Panc1 (cell line): ENCODE results near the gene RBM19. TPM values are rescaled to one million over a fixed set of nuclear protein-coding genes. Genes with fewer than 3 reads are reported as not detected.

ENCODE experiments used
- ATAC-seq: fragments of 200-7000 bp; cut with Tn5 transposase; 2 replicates; pipeline ENCODE4 v1.9.1; 2020; ENCODE audit warnings: mild to moderate bottlenecking, moderate library complexity
- BruUV-seq: library from RNA; stranded (reverse); fragments of 400-500 nt; replicated peaks from 2 replicates; lab custom pipeline; 2021; lab: Mats Ljungman, UMichigan
- CTCF ChIA-PET: fragments of 300-600 bp; sonication (Branson Sonifier 250); formaldehyde crosslinking; loops from one replicate; lab custom pipeline; 2022; ENCODE audit warnings: antibody characterized with exemption; lab: Charles Lee
- POLR2A ChIA-PET: fragments of 300-600 bp; sonication (Branson Sonifier 250); formaldehyde crosslinking; loops from one replicate; lab custom pipeline; 2022; ENCODE audit warnings: antibody characterized with exemption; lab: Charles Lee
- DNase-seq: peaks from one replicate; pipeline ENCODE4 v3.0.0-alpha.2; 2010; ENCODE audit warnings: low read depth, low spot score
- H3K27ac ChIP-seq: 2 replicates; pipeline ENCODE4 v1.5.1; 2011; ENCODE audit warnings: mild to moderate bottlenecking, low read length, inconsistent platforms
- H3K27me3 ChIP-seq: fragments of 200-500 bp; sonication (Bioruptor generic); 2 replicates; pipeline ENCODE4 v1.6.0; 2014; ENCODE audit warnings: low read length, inconsistent platforms; ENCODE audit not compliant: control insufficient read depth, insufficient read depth
- H3K36me3 ChIP-seq: fragments of 200-500 bp; sonication (Bioruptor generic); 2 replicates; pipeline ENCODE4 v1.5.1; 2014; ENCODE audit warnings: inconsistent platforms, mild to moderate bottlenecking, low read length, moderate library complexity; ENCODE audit not compliant: control insufficient read depth, insufficient read depth
- H3K4me1 ChIP-seq: 2 replicates; pipeline ENCODE4 v1.5.1; 2011; ENCODE audit warnings: inconsistent platforms, mild to moderate bottlenecking, low read length, moderate library complexity; ENCODE audit not compliant: control insufficient read depth, insufficient read depth
- H3K4me3 ChIP-seq, 2 experiments: 2 replicates each; pipeline ENCODE4 v1.5.1; 2011 to 2012; ENCODE audit warnings: low read depth in 2 of 2, low read length in 2 of 2, mild to moderate bottlenecking in 2 of 2, inconsistent platforms in 1 of 2, moderate library complexity in 1 of 2
- H3K9me3 ChIP-seq: fragments of 200-500 bp; sonication (Bioruptor generic); 2 replicates; pipeline ENCODE4 v1.5.1; 2014; ENCODE audit warnings: low read depth, mild to moderate bottlenecking, inconsistent platforms, low read length, moderate library complexity; ENCODE audit not compliant: control insufficient read depth, insufficient read depth
- POLR2AphosphoS5 ChIP-seq: IDR thresholded peaks from 2 replicates; pipeline ENCODE4 v1.6.1; 2012; ENCODE audit warnings: mild to moderate bottlenecking, low read depth, low read length, moderate library complexity
- SIN3A ChIP-seq: IDR thresholded peaks from 2 replicates; pipeline ENCODE4 v1.6.1; 2012; ENCODE audit warnings: low read depth, mild to moderate bottlenecking, low read length, moderate library complexity, borderline replicate concordance; ENCODE audit not compliant: insufficient read depth
- TCF7L2 ChIP-seq: IDR thresholded peaks from 2 replicates; pipeline ENCODE4 v1.6.1; 2011; ENCODE audit warnings: mild to moderate bottlenecking, low read depth, low read length, inconsistent platforms
- in situ Hi-C: cut with HindIII; loops from 2 replicates; pipeline ENCODE4 v1.10.0; 2016; ENCODE audit warnings: low sequenced_read_pairs, low pct_unique_long_range_greater_than_20kb
- intact Hi-C: fragments of 100-400 bp; cut with micrococcal nuclease; formaldehyde crosslinking; loops from one replicate; pipeline ENCODE4 v1.10.0; 2022; ENCODE audit not compliant: unreplicated experiment
- total RNA-seq: library from RNA; stranded (reverse); gene quantifications from one replicate; pipeline ENCODE4 v1.2.1, GENCODE V29; 2021; ENCODE audit not compliant: unreplicated experiment
- TF ChIP-seq, protein P1 (sequence below), 2 experiments: IDR thresholded peaks; 2 replicates each; pipeline ENCODE4 v1.6.1; 2011 to 2012; ENCODE audit warnings: low read depth in 2 of 2, control low read depth in 1 of 2, low read length in 1 of 2, mild to moderate bottlenecking in 1 of 2, moderate library complexity in 1 of 2; ENCODE audit not compliant: insufficient read depth in 1 of 2
- TF ChIP-seq, protein P2 (sequence below): fragments of 450-650 bp; IDR thresholded peaks from 2 replicates; pipeline ENCODE4 v1.5.1; 2017; ENCODE audit warnings: mild to moderate bottlenecking

RBM19 gene
- total RNA-seq, 1 experiment from 2014 or later, result 44.8 TPM

DNA sequence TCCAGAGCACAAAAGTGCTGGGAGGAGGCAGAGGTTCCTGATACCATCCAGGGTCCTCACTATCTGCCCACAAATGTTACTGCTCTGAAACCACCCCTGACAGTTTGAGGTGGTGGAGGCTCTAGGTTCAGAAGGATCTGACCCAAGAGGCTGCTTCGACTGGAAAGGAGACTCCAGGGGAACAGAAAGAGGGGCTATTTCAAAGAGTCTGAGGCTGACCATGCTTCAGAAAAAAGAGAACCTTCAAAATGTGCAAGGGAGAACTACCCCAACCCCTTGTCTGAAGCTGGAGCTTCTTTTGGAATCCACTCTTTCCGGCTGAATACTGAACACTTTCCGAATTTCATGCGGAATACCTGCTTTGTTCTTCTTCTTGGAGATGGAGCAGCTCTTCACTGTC lies 41.8 kb downstream of the RBM19 start:
- Histone ChIP-seq H3K4me3 (no peak overlapping the region), H3K9me3 (no peaks in the 10 kb centered on the region), H3K27me3 (no peaks in the 10 kb centered on the region), H3K27ac (no peak overlapping the region), H3K36me3 (peaks cover 2% of the 10 kb centered on the region), H3K4me1 (no peaks in the 10 kb centered on the region)
- BruUV-seq, result no TSS peak
- ATAC-seq (no peak), DNase-seq (no peak)
- TF ChIP-seq, protein P1, sequence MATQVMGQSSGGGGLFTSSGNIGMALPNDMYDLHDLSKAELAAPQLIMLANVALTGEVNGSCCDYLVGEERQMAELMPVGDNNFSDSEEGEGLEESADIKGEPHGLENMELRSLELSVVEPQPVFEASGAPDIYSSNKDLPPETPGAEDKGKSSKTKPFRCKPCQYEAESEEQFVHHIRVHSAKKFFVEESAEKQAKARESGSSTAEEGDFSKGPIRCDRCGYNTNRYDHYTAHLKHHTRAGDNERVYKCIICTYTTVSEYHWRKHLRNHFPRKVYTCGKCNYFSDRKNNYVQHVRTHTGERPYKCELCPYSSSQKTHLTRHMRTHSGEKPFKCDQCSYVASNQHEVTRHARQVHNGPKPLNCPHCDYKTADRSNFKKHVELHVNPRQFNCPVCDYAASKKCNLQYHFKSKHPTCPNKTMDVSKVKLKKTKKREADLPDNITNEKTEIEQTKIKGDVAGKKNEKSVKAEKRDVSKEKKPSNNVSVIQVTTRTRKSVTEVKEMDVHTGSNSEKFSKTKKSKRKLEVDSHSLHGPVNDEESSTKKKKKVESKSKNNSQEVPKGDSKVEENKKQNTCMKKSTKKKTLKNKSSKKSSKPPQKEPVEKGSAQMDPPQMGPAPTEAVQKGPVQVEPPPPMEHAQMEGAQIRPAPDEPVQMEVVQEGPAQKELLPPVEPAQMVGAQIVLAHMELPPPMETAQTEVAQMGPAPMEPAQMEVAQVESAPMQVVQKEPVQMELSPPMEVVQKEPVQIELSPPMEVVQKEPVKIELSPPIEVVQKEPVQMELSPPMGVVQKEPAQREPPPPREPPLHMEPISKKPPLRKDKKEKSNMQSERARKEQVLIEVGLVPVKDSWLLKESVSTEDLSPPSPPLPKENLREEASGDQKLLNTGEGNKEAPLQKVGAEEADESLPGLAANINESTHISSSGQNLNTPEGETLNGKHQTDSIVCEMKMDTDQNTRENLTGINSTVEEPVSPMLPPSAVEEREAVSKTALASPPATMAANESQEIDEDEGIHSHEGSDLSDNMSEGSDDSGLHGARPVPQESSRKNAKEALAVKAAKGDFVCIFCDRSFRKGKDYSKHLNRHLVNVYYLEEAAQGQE (IDR thresholded peaks at IDR 0.05; ENCODE audit: insufficient read depth in 1 of 2, low read depth in 2 of 2, low read length in 1 of 2), result no peak
- TF ChIP-seq, protein P2, sequence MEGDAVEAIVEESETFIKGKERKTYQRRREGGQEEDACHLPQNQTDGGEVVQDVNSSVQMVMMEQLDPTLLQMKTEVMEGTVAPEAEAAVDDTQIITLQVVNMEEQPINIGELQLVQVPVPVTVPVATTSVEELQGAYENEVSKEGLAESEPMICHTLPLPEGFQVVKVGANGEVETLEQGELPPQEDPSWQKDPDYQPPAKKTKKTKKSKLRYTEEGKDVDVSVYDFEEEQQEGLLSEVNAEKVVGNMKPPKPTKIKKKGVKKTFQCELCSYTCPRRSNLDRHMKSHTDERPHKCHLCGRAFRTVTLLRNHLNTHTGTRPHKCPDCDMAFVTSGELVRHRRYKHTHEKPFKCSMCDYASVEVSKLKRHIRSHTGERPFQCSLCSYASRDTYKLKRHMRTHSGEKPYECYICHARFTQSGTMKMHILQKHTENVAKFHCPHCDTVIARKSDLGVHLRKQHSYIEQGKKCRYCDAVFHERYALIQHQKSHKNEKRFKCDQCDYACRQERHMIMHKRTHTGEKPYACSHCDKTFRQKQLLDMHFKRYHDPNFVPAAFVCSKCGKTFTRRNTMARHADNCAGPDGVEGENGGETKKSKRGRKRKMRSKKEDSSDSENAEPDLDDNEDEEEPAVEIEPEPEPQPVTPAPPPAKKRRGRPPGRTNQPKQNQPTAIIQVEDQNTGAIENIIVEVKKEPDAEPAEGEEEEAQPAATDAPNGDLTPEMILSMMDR, result no peak
- TF ChIP-seq TCF7L2 (no peak), POLR2AphosphoS5 (no peak), SIN3A (no peak)
- ChIA-PET POLR2A (no interaction called here), CTCF (no interaction called here)
- in situ Hi-C loops, result no loop called here
- intact Hi-C loops, result no loop called here

DNA sequence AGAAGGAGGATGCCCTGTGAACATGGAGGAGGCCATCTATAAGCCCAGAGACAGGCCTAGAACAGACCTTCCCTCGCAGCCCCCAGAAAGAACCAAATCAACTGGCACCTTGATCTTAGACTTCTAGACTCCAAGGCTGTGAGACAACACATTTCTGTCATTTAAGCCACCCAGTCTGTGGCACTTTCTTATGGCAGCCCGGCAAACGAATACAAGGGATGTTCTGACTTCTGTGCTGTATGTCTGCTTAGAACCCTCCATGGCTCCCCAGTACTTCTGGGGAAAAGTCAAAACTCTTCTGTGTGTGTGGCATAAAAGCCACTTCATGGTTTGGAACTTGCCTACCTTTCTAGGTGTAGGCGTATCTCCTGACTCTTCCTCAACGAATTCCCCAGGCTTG lies 42.9 kb downstream of the RBM19 start:
- Histone ChIP-seq H3K9me3 (no peaks in the 10 kb centered on the region), H3K4me1 (no peaks in the 10 kb centered on the region), H3K27me3 (no peaks in the 10 kb centered on the region), H3K27ac (no peak overlapping the region), H3K4me3 (no peak overlapping the region), H3K36me3 (peaks cover 2% of the 10 kb centered on the region)
- no peak for TF ChIP-seq TCF7L2
- no peak for TF ChIP-seq SIN3A
- TF ChIP-seq, protein P1 (IDR thresholded peaks at IDR 0.05; ENCODE audit: insufficient read depth in 1 of 2, low read depth in 2 of 2, low read length in 1 of 2), result no peak
- no peak for TF ChIP-seq POLR2AphosphoS5
- TF ChIP-seq, protein P2, result no peak
- in situ Hi-C loops (no loop called here), intact Hi-C loops (no loop called here)
- no TSS peak for BruUV-seq
- DNase-seq (no peak), ATAC-seq (no peak)
- ChIA-PET POLR2A (no interaction called here), CTCF (interaction anchor here (0.7 kb wide), 1 partner anchor 55 kb away, joined by 3 read pairs; no protein-coding TSS in a partner anchor)
